Panc1 (cell line): ENCODE data around the gene STOX2.

Experiments
- POLR2AphosphoS5 ChIP-seq: IDR thresholded peaks from 2 replicates; pipeline ENCODE4 v1.6.1; 2012; ENCODE audit warnings: mild to moderate bottlenecking, low read depth, low read length, moderate library complexity
- SIN3A ChIP-seq: IDR thresholded peaks from 2 replicates; pipeline ENCODE4 v1.6.1; 2012; ENCODE audit warnings: low read depth, mild to moderate bottlenecking, low read length, moderate library complexity, borderline replicate concordance; ENCODE audit not compliant: insufficient read depth
- TCF7L2 ChIP-seq: IDR thresholded peaks from 2 replicates; pipeline ENCODE4 v1.6.1; 2011; ENCODE audit warnings: mild to moderate bottlenecking, low read depth, low read length, inconsistent platforms
- TF ChIP-seq, protein P1 (sequence below): fragments of 450-650 bp; IDR thresholded peaks from 2 replicates; pipeline ENCODE4 v1.5.1; 2017; ENCODE audit warnings: mild to moderate bottlenecking
- TF ChIP-seq, protein P2 (sequence below), 2 experiments: IDR thresholded peaks; 2 replicates each; pipeline ENCODE4 v1.6.1; 2011 to 2012; ENCODE audit warnings: low read depth in 2 of 2, control low read depth in 1 of 2, low read length in 1 of 2, mild to moderate bottlenecking in 1 of 2, moderate library complexity in 1 of 2; ENCODE audit not compliant: insufficient read depth in 1 of 2

DNA sequence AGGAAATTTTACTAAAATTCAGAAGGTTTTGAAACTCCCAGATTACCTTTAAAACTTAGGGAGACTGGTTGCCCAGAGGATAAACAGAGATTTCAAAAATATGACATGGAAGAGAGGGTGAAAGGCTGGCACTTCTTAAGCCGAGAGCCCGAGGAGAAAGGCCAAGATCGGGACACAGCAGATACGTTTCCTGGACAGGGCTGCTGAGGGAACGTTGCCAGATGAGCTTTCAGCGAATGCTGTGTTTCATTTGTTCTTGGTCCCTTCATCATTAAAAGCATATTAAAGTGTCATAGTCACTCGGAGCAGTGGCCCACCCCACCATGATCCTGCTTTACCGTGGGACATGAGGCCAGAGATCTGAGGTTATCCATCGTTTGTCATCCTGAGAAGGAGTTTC lies 37.9 kb upstream of the STOX2 start:
- TF ChIP-seq POLR2AphosphoS5 (no peak), TCF7L2 (no peak), SIN3A (no peak)
- TF ChIP-seq, protein P1, sequence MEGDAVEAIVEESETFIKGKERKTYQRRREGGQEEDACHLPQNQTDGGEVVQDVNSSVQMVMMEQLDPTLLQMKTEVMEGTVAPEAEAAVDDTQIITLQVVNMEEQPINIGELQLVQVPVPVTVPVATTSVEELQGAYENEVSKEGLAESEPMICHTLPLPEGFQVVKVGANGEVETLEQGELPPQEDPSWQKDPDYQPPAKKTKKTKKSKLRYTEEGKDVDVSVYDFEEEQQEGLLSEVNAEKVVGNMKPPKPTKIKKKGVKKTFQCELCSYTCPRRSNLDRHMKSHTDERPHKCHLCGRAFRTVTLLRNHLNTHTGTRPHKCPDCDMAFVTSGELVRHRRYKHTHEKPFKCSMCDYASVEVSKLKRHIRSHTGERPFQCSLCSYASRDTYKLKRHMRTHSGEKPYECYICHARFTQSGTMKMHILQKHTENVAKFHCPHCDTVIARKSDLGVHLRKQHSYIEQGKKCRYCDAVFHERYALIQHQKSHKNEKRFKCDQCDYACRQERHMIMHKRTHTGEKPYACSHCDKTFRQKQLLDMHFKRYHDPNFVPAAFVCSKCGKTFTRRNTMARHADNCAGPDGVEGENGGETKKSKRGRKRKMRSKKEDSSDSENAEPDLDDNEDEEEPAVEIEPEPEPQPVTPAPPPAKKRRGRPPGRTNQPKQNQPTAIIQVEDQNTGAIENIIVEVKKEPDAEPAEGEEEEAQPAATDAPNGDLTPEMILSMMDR, result no peak
- TF ChIP-seq, protein P2, sequence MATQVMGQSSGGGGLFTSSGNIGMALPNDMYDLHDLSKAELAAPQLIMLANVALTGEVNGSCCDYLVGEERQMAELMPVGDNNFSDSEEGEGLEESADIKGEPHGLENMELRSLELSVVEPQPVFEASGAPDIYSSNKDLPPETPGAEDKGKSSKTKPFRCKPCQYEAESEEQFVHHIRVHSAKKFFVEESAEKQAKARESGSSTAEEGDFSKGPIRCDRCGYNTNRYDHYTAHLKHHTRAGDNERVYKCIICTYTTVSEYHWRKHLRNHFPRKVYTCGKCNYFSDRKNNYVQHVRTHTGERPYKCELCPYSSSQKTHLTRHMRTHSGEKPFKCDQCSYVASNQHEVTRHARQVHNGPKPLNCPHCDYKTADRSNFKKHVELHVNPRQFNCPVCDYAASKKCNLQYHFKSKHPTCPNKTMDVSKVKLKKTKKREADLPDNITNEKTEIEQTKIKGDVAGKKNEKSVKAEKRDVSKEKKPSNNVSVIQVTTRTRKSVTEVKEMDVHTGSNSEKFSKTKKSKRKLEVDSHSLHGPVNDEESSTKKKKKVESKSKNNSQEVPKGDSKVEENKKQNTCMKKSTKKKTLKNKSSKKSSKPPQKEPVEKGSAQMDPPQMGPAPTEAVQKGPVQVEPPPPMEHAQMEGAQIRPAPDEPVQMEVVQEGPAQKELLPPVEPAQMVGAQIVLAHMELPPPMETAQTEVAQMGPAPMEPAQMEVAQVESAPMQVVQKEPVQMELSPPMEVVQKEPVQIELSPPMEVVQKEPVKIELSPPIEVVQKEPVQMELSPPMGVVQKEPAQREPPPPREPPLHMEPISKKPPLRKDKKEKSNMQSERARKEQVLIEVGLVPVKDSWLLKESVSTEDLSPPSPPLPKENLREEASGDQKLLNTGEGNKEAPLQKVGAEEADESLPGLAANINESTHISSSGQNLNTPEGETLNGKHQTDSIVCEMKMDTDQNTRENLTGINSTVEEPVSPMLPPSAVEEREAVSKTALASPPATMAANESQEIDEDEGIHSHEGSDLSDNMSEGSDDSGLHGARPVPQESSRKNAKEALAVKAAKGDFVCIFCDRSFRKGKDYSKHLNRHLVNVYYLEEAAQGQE (IDR thresholded peaks at IDR 0.05; ENCODE audit: insufficient read depth in 1 of 2, low read depth in 2 of 2, low read length in 1 of 2), result no peak
